Kidney tubule cell (primary cell): Measurements from ENCODE around the gene ZFYVE26.
A peak's percentile ranks its signal among the peaks of the same experiment; 100 is the strongest.
"Not testable (repeated sequence)": the region's sequence is repeated elsewhere in the genome, so short reads cannot be mapped to it uniquely, and the experiment has no call there.

Source experiments
- DNase-seq: peaks from one replicate; pipeline ENCODE4 v3.0.0-alpha.2; 2018; ENCODE audit warnings: low spot score

The ZFYVE26 gene

DNA sequence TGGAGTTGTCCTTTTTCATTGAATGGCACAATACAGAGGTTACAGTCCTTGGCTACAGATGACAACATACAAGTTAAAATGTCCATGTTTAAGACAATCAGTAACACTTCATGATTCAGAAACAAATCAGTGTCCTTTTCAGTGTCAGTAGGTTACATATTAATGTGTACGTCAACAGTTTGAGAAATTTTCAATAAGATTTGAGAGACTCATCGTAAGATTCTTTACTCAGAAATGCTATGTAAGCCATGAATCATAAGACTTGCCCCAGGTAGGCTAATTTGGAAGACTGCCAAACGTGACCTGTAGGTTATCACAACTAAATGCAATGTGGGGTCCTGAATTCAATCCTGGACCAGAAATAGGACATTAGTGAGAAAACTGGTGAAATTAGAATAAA lies 111.2 kb downstream of the ZFYVE26 start:
- peak; percentile 86 for DNase-seq

DNA sequence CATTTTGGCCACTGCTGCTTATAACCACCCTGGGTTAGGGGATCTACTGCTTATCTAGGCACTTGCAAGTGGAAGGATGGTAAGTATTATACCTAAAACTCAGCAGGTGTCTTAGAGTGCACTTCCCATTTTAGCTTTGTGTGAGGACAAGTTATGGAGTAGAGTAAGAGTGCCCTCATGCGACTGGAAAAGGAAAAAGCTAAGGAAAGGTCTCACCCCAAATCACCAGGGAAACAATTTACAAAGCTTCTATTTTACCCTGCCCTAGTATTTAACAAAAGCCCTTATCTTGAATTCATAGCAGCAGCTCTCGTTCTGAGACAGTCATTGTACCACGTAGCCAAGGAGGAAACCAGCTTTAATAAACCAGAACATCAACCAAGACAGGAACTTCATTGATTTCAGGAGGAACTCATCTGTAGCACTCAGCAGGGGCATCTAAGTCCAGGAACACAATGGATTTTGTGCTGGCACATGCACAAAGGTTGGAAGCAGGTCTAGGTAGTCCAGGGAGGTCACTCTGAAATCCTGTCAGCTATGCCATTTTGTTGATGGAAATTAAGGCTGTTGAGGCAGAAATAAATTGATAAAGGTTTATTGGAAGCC lies 111.8 kb downstream of the ZFYVE26 start:
- DNase-seq, result peak; percentile 71

DNA sequence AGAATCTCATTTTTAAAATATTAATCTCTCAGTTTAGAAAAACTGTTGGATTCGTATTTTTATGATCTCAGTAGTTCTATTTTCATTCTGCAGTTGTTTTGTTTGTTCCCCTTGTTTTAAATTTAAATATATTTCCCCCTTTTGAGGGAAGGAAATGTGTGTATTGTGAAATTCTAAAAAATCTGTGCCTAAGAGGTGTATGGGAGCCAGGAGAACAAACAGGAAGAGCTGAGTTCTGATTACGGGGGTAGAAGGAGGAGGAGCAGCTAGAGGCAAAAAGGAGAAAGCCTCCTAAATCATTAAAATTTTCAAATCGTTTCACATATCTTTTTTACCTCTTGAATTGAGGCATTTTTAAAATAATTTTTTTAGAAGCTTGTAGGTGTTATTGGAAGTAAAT lies 112.4 kb downstream of the ZFYVE26 start:
- DNase-seq, result no peak

DNA sequence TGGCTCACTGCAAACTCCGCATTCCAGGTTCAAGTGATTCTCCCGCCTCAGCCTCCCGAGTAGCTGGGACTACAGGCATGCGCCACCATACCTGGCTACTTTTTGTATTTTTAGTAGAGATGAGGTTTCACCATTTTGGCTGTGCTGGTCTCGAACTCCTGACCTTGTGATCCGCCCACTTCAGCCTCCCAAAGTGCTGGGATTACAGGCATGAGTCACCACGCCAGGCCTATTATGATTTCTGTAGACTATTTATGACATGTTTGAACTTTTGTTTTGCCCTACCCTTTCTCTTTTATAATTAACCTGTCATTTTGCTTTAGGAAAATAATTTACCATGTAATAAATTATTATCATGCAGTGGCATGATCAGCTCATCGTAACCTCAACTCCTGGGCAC lies 114.9 kb downstream of the ZFYVE26 start, which contains the start of gene RDH12:
Gene RDH12, plus strand, starts transcription at position 395 of the 400 bp plus-strand sequence. CDS start 20,757 bp downstream, outside the sequence.
- not testable (repeated sequence) for DNase-seq

DNA sequence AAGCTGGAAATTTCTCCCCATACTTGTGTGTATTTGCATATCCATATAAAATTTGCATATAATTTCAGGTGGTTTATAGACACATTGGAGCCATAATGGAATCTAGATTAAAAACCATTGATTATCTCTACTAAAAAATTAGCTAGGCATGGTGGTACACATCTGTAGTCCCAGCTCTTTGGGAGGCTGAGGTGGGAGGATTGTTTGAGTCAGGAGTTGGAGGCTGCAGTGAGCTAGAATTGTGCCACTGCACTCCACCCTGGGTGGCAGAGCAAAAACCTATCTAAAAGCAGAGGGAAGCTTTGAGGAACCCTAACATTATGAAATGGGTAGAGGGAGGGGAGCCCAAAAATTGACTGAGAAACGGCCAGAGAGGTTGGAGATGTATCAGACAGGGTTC lies 118.2 kb downstream of the ZFYVE26 start:
- DNase-seq, result no peak

DNA sequence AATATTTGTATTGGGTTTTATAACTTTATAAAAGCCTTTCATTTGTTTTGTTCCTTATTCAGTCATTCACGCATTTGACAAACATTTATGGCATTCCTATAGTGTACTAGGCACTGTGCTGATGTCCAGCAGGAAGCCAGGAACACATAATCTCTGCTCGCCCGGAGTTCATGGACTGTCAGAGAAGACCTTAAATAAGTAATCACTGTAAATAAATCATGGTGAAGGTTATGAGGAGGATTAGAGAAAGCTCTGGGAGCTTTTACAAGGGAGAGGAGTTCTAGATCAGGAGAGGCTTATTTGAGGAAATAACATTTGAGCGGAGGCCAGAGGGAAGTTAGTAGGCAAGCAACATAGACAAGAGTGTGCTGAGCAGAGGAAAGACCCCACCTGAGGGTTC lies 119.4 kb downstream of the ZFYVE26 start:
- no peak for DNase-seq
